Limb (tissue), 2 donors: Measurements from ENCODE around the gene FARP1.

Experiments
- DNase-seq, 2 donors: peaks; one replicate each; pipeline ENCODE4 v3.0.0-alpha.2; 2016; ENCODE audit errors: extremely low spot score in 2 of 2

Gene FARP1

DNA sequence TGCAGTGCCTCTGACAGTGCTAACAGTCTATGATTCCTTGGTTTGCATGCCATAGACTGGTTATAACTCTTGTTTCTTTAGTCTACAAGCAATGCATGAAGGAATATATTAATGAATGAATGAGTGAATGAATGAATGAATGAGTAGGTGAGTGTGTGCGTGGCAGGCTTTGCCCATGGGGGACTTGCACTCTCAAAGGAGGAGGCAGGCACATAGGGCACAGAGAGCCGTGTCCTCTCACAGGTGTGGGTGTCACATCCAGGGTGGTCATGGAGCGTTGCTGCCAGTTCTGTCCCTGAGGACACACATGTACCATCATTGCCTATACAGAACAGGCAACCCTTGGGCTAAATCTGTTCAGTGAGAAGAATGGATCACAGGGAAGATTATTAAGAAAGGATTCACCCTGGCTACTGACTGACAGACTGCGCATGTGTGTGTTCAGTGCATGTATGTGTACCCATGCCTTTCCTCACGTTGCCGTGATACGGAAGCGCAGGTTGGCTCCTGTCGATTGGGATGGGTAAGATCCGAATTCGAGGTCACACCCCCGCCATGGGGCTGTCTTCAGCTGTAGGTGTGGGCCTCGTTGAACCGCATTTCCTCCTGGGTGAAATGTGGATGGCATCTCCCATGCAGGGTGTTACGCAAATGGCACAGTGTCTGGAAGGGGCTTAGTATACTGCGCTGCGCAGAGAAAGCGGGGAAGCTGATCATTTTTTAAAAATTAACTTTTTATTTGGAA, 272.6 kb downstream of the FARP1 start:
- DNase-seq, result no peak

DNA sequence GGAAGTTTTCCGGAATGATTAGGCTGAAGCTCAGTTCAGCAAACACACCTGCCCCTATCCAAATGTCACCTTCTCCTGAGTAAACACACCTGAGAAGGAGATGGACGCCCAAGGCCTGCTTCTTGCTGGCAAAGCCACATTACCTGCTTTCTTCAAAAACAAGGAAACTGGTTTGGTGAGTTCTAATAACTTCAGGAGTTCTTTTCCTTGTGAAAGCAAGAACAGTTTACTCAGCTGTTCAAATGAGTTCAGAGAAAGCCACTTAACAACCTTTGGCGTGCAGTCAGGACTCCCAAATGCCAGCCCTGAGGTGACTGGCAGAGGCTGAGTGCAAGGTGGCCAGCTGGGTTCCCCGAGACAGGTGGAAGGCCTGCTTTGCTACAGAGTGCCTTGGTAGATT, 273.5 kb downstream of the FARP1 start:
- no peak for DNase-seq

DNA sequence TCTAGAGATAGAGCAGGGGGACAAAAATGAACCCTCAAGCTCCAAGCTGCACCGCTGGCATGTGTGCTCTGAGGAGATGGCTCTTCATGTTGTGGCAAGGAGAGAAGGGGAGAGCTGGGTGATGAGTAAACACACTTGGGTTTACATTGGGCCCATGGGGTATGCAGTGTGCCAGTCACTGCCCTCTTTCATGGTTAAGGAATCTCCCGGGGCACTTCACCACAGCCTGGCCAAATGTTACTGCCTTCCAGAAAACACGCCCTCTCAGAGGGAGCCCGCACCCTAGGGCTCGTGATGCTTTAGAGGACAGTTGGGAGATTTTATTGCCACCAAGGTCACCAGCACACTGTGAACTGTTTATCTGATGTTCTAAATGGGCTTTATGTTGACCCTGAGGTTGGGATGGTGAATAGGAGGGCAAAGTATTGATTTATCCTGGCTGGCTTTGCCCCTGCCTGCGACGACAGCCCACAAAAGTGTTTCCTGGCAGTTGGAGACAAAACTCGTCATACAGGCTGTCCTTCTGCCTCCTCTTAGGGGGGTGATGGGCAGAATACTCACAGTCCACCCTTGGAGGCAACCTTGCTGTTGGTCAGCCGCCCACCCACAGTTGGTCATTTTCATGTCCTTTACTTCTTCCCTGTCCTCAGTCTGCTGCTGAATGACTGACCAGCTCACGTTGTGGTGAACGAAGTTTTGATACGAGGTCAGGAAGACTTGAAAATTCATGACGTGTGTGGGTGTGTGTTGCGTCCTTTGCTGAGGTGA, 277.1 kb downstream of the FARP1 start:
- no peak for DNase-seq

- DNase-seq, result no peak
Observed at GRCh38 chr13:98420554-98421175, 277.8 kb downstream of the FARP1 start.

GRCh38 chr13:98422046-98422445, 279.2 kb downstream of the FARP1 start:
- no peak for DNase-seq

DNA sequence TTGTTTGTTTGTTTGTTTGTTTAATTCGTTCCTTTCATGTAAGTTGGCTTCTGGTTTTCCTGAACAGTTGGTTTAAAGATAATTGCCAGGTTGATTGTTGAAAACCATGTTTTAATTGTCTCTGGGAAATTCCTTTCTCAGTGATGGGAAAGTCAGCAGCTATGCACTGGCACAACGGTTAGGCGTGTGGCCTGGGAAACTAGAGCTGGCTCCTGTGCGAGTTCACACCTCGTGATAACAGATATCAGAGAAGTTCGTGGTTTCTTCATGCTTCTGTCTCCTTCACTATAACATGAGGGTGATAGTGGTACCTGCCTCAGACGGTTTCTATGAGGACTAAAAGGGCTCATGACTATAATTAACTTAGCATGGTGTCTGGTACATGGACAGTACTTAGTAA, 280.5 kb downstream of the FARP1 start:
- no peak for DNase-seq

GRCh38 chr13:98427331-98427995, 284.6 kb downstream of the FARP1 start:
- no peak for DNase-seq

DNA sequence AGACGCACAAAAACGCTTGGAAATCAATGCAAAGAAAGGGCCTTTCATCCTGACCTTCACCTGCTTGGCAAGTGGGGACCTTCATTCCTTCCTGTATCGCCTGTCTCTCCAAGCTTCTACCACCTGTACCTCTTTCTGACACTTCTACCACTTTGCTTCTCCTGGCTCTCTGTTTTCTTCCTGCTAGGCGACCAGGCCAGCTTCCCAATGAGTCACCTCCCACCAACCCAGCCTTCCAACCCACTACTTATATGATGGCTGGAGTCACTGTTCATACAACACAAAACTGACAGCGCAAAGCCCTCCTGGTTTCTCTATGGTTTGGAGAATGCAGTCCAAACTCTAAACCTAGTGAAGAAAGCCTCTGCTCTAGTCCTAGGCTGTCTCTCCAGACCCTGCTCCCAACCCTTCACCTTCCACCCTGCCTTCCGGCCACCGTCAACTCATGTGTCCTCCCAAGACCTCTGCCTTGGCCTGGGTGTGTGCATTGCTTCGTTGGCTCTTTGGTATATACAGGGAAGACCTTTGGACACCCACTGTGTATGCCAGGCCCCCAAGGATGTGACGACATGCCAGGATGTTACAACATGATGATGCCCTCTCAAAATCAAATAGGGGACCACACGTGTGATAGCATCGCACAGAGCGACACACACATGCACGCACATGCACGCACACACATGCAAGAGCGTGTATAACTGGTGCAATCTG, 285.5 kb downstream of the FARP1 start:
- DNase-seq, result no peak

GRCh38 chr13:98429081-98429480, 286.2 kb downstream of the FARP1 start:
- DNase-seq, result no peak

DNA sequence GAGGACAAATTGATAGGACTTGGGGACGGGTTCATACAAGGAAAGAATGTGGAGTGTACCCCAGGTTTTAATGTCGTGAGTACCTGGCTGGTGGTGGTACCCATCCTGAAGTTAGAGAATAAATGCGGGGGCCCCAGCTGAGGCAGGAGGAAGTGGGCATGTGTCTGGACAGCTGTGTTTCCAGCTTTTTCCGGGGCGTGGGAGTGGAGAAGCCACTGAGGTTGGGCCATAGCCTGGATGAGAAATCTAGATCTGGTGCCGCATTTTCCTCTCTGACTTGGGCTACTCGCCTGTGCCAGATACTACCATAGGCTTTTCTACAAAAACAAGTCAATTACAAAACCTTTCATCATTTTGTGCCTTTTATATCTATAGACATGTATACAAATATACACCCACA, 286.6 kb downstream of the FARP1 start:
- DNase-seq, result no peak

GRCh38 chr13:98429977-98430736, 287.3 kb downstream of the FARP1 start:
- no peak for DNase-seq

- no peak for DNase-seq
Observed at GRCh38 chr13:98432638-98433037, 289.7 kb downstream of the FARP1 start.

GRCh38 chr13:98433654-98434053, 290.8 kb downstream of the FARP1 start:
- no peak for DNase-seq

GRCh38 chr13:98434060-98434459, 291.2 kb downstream of the FARP1 start:
- no peak for DNase-seq

- no peak for DNase-seq
Observed at GRCh38 chr13:98435376-98435775, 292.5 kb downstream of the FARP1 start.

- no peak for DNase-seq
Observed at GRCh38 chr13:98436233-98436910, 293.5 kb downstream of the FARP1 start.

GRCh38 chr13:98438246-98439125, 295.6 kb downstream of the FARP1 start:
- no peak for DNase-seq

GRCh38 chr13:98439126-98439828, 296.4 kb downstream of the FARP1 start:
- DNase-seq, result no peak
